Measurements from ENCODE around the gene IKZF4. TPM values are rescaled to one million over a fixed set of nuclear protein-coding genes. Genes with fewer than 3 reads are reported as not detected.

The IKZF4 gene
- total RNA-seq, 1 experiment from 2014 or later: 8.5 TPM

DNA sequence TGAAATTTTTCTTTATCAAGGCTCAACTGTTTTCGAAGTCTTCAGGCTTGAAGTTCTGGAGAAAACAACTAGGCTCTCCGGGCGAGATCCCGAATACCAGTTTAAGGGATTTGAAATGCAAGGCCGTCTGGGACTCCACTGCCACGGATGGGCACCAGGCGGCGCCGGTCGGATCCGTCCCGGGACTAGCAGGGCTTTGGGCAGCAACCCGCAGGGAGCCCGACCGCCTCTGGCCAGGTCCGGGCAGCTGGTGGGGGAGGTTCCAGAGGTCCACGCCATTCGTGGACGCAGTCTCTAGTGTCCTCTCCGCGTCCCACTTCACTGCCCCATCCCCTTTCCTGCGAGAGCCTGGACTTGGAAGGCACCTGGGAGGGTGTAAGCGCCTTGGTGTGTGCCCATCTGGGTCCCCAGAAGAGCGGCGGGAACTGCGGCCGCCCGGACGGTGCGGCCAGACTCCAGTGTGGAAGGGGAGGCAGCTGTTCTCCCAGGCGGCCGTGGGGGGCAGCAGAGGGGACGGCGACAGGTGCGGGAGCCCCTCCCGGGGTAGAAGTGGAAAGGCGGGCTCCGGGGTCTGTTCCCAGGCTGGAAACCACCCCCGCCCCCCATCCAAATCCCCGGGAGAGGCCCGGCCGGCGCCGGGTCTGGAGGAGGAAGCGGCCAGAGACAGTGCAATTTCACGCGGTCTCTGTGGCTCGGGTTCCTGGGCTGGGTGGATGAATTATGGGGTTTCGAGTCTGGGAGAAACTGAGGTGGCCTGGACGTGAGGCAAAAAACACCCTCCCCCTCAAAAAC lies 58.3 kb downstream of the IKZF4 start (continued):
- TF ChIP-seq ZBTB33 (IDR thresholded peaks at IDR 0.05; ENCODE audit: extremely low read depth, insufficient replicate concordance, low read length): peak; percentile 49
- TF ChIP-seq TCF7L2 (IDR thresholded peaks at IDR 0.05; ENCODE audit: borderline replicate concordance, extremely low read depth, insufficient read depth, insufficient read length): no peak
- TF ChIP-seq SP1 (IDR thresholded peaks at IDR 0.05; ENCODE audit: low read depth): no peak
- TF ChIP-seq CBX3 (IDR thresholded peaks at IDR 0.05; ENCODE audit: low read depth): no peak
- peak; percentile 64 for TF ChIP-seq YY1 (IDR thresholded peaks at IDR 0.05; ENCODE audit: extremely low read depth, insufficient replicate concordance, low read depth, low read length)
- peak; percentile 34 for TF ChIP-seq POLR2A (IDR thresholded peaks at IDR 0.05; ENCODE audit: borderline replicate concordance, extremely low read depth, insufficient read depth, insufficient read length)
- peak; percentile 62 to 86 (median 77); a peak in 5 of 6 replicates for TF ChIP-seq CTCF (IDR thresholded peaks at IDR 0.05 in 2 of 3, conservative IDR thresholded peaks at IDR 0.05 in 1 of 3; ENCODE audit: borderline replicate concordance in 1 of 3, insufficient read depth in 1 of 3, low read depth in 2 of 3, low read length in 2 of 3)
- no peak for TF ChIP-seq ELF1 (IDR thresholded peaks at IDR 0.05; ENCODE audit: borderline replicate concordance, low read depth)
- no peak for TF ChIP-seq CEBPB (IDR thresholded peaks at IDR 0.05; ENCODE audit: low read depth)
- peak; percentile 69 for TF ChIP-seq RAD21 (IDR thresholded peaks at IDR 0.05; ENCODE audit: low read depth)

Data from HCT116 (cell line).